ENCODE data around the gene PPP1CA.

Gene PPP1CA

GRCh38 chr11:67356387-67356863 lies 45.2 kb downstream of the PPP1CA start:
- DNase-seq = no peak
- peaks cover 52% of the 10 kb centered on the region for H3K4me1 Mint-ChIP-seq
- no peak overlapping the region for H3K4me3 Mint-ChIP-seq
- no peaks in the 10 kb centered on the region for H3K27me3 Mint-ChIP-seq
- H3K36me3 Mint-ChIP-seq (ENCODE audit: low read depth) = no peaks in the 10 kb centered on the region
- no peaks in the 10 kb centered on the region for H3K9me3 Mint-ChIP-seq
- ATAC-seq = no peak
- H3K27ac Mint-ChIP-seq = peak overlapping the region; percentile 57

- peak overlapping the region; percentile 14 for H3K27ac Mint-ChIP-seq
- ATAC-seq (no peak), DNase-seq (no peak)
- no peaks in the 10 kb centered on the region for H3K9me3 Mint-ChIP-seq
- peaks cover 58% of the 10 kb centered on the region for H3K4me1 Mint-ChIP-seq
- H3K27me3 Mint-ChIP-seq = no peaks in the 10 kb centered on the region
- H3K4me3 Mint-ChIP-seq = no peak overlapping the region
- H3K36me3 Mint-ChIP-seq (ENCODE audit: low read depth) = no peaks in the 10 kb centered on the region
These were observed 45.8 kb downstream of the PPP1CA start for GRCh38 chr11:67355794-67356386.

GRCh38 chr11:67355023-67355793 lies 46.5 kb downstream of the PPP1CA start:
- Mint-ChIP-seq H3K4me3 (no peak overlapping the region), H3K27me3 (no peaks in the 10 kb centered on the region), H3K36me3 (ENCODE audit: low read depth) (no peaks in the 10 kb centered on the region), H3K9me3 (no peaks in the 10 kb centered on the region), H3K4me1 (peaks cover 59% of the 10 kb centered on the region), H3K27ac (peak overlapping the region; percentile 97)
- no peak for DNase-seq
- no peak for ATAC-seq

- peak; percentile 37 for ATAC-seq
- H3K36me3 Mint-ChIP-seq (ENCODE audit: low read depth) = no peaks in the 10 kb centered on the region
- no peaks in the 10 kb centered on the region for H3K27me3 Mint-ChIP-seq
- H3K4me1 Mint-ChIP-seq = peaks cover 68% of the 10 kb centered on the region
- H3K9me3 Mint-ChIP-seq = no peaks in the 10 kb centered on the region
- peak overlapping the region; percentile 96 for H3K4me3 Mint-ChIP-seq
- peak overlapping the region; percentile 97 for H3K27ac Mint-ChIP-seq
- DNase-seq = peak; percentile 40
These were observed 47.3 kb downstream of the PPP1CA start for GRCh38 chr11:67354075-67355022.

- Mint-ChIP-seq H3K36me3 (ENCODE audit: low read depth) (no peaks in the 10 kb centered on the region), H3K27me3 (no peaks in the 10 kb centered on the region), H3K9me3 (no peaks in the 10 kb centered on the region), H3K27ac (peak within 1 kb of the TSS; percentile 97), H3K4me1 (peaks cover 76% of the 10 kb centered on the region), H3K4me3 (peak within 1 kb of the TSS; percentile 96)
- DNase-seq (peak; percentile 98), ATAC-seq (peak; percentile 87)
These were observed 48.2 kb downstream of the PPP1CA start, which contains the start of gene POLD4 for GRCh38 chr11:67353317-67354074. Gene POLD4, minus strand, starts transcription at chr11:67353546. Its CDS starts 147 bp downstream, at chr11:67353399.

GRCh38 chr11:67352546-67353316 lies 48.9 kb downstream of the PPP1CA start:
- Mint-ChIP-seq H3K36me3 (ENCODE audit: low read depth) (no peaks in the 10 kb centered on the region), H3K27ac (peak overlapping the region; percentile 97), H3K9me3 (no peaks in the 10 kb centered on the region), H3K4me3 (peak overlapping the region; percentile 96), H3K27me3 (no peaks in the 10 kb centered on the region), H3K4me1 (peaks cover 78% of the 10 kb centered on the region)
- DNase-seq (no peak), ATAC-seq (peak; percentile 26)

- DNase-seq = peak; percentile 70
These were observed 50.2 kb downstream of the PPP1CA start for GRCh38 chr11:67351275-67352005.

GRCh38 chr11:67349928-67350465 lies 51.7 kb downstream of the PPP1CA start:
- no peaks in the 10 kb centered on the region for H3K27me3 Mint-ChIP-seq
- ATAC-seq (no peak), DNase-seq (no peak)
- peak overlapping the region; percentile 33 for H3K27ac Mint-ChIP-seq
- no peak overlapping the region for H3K4me3 Mint-ChIP-seq
- H3K9me3 Mint-ChIP-seq = no peaks in the 10 kb centered on the region
- H3K4me1 Mint-ChIP-seq = peaks cover 78% of the 10 kb centered on the region
- no peaks in the 10 kb centered on the region for H3K36me3 Mint-ChIP-seq (ENCODE audit: low read depth)

More at GRCh38 chr11:67351275-67352005, 50.2 kb downstream of the PPP1CA start:
- no peaks in the 10 kb centered on the region for H3K36me3 Mint-ChIP-seq (ENCODE audit: low read depth)
- H3K4me1 Mint-ChIP-seq = peaks cover 72% of the 10 kb centered on the region
- peak overlapping the region; percentile 74 for H3K27ac Mint-ChIP-seq
- no peaks in the 10 kb centered on the region for H3K27me3 Mint-ChIP-seq
- no peaks in the 10 kb centered on the region for H3K9me3 Mint-ChIP-seq
- no peak for ATAC-seq
- H3K4me3 Mint-ChIP-seq = peak overlapping the region; percentile 96

GRCh38 chr11:67349457-67349856 lies 52.2 kb downstream of the PPP1CA start:
- no peaks in the 10 kb centered on the region for H3K27me3 Mint-ChIP-seq
- H3K36me3 Mint-ChIP-seq (ENCODE audit: low read depth) = no peaks in the 10 kb centered on the region
- no peak overlapping the region for H3K4me3 Mint-ChIP-seq
- H3K4me1 Mint-ChIP-seq = peaks cover 78% of the 10 kb centered on the region
- ATAC-seq (no peak), DNase-seq (no peak)
- no peaks in the 10 kb centered on the region for H3K9me3 Mint-ChIP-seq
- H3K27ac Mint-ChIP-seq = peak overlapping the region; percentile 33

- Mint-ChIP-seq H3K27me3 (no peaks in the 10 kb centered on the region), H3K36me3 (ENCODE audit: low read depth) (no peaks in the 10 kb centered on the region), H3K4me3 (no peak overlapping the region), H3K9me3 (no peaks in the 10 kb centered on the region), H3K27ac (no peak overlapping the region), H3K4me1 (peaks cover 78% of the 10 kb centered on the region)
- DNase-seq (no peak), ATAC-seq (no peak)
These were observed 52.6 kb downstream of the PPP1CA start for GRCh38 chr11:67349036-67349435.

Data from activated naive CD8-positive, alpha-beta T cell treated with anti-CD3 and anti-CD28 coated beads, Interleukin-2, amount 50 U/mL, for 24 hours (primary cell).